ENCODE results near the gene TSTD2.

Gene TSTD2

DNA sequence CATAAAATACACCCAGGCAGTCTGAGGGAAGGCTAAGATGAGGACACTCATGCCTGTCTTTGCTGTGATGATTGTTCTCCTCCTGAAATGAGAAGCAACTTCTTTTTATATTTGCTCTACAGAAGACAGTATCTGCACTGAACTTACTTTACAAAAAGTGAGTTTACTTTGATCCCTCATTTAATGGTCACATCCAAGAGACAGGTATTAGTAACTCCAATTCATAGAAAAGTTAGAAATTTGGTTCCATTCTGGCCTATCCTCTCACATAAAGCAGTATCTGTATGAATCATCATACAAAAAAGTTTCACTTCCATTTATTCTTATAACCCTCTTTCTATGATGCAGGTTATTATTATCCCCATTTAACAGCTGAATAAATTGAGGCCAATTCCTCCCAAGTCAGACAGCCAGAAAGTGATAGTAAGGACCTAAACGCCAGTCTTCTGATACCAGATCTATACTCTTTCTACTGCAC lies 15.2 kb downstream of the TSTD2 start:
- TF ChIP-seq, protein P1, sequence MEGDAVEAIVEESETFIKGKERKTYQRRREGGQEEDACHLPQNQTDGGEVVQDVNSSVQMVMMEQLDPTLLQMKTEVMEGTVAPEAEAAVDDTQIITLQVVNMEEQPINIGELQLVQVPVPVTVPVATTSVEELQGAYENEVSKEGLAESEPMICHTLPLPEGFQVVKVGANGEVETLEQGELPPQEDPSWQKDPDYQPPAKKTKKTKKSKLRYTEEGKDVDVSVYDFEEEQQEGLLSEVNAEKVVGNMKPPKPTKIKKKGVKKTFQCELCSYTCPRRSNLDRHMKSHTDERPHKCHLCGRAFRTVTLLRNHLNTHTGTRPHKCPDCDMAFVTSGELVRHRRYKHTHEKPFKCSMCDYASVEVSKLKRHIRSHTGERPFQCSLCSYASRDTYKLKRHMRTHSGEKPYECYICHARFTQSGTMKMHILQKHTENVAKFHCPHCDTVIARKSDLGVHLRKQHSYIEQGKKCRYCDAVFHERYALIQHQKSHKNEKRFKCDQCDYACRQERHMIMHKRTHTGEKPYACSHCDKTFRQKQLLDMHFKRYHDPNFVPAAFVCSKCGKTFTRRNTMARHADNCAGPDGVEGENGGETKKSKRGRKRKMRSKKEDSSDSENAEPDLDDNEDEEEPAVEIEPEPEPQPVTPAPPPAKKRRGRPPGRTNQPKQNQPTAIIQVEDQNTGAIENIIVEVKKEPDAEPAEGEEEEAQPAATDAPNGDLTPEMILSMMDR (IDR thresholded peaks at IDR 0.05; ENCODE audit: low read depth, low read length, poor library complexity, severe bottlenecking), result no peak
- no peak for TF ChIP-seq EZH2phosphoT487 (IDR thresholded peaks at IDR 0.05; ENCODE audit: borderline replicate concordance, low read length)
- H3K27ac ChIP-seq (ENCODE audit: low read depth, low read length), result no peak overlapping the region
- no peaks in the 10 kb centered on the region; the same call in 1 of the 2 replicates for H3K79me2 ChIP-seq (ENCODE audit: control insufficient read depth, low read length)
- H3K9me3 ChIP-seq (ENCODE audit: control insufficient read depth, insufficient read depth, low read length), result no peaks in the 10 kb centered on the region
- H3K4me1 ChIP-seq (ENCODE audit: control insufficient read depth, low read length), result no peaks in the 10 kb centered on the region
- no peaks in the 10 kb centered on the region for H3K9me2 ChIP-seq (replicated peaks; ENCODE audit: control insufficient read depth, low read length)
- H3K4me2 ChIP-seq (ENCODE audit: low read length), result no peak overlapping the region
- H3K4me3 ChIP-seq (ENCODE audit: low read length), result no peak overlapping the region
- no peaks in the 10 kb centered on the region for H3K27me3 ChIP-seq (ENCODE audit: control insufficient read depth, low read length)
- H3F3A ChIP-seq (ENCODE audit: control insufficient read depth, insufficient read depth), result no peaks in the 10 kb centered on the region
- no peaks in the 10 kb centered on the region for H4K20me1 ChIP-seq (ENCODE audit: control insufficient read depth, insufficient read depth, low read depth, low read length)
- peaks cover 64% of the 10 kb centered on the region for H3K36me3 ChIP-seq (ENCODE audit: control insufficient read depth, low read length)

DNA sequence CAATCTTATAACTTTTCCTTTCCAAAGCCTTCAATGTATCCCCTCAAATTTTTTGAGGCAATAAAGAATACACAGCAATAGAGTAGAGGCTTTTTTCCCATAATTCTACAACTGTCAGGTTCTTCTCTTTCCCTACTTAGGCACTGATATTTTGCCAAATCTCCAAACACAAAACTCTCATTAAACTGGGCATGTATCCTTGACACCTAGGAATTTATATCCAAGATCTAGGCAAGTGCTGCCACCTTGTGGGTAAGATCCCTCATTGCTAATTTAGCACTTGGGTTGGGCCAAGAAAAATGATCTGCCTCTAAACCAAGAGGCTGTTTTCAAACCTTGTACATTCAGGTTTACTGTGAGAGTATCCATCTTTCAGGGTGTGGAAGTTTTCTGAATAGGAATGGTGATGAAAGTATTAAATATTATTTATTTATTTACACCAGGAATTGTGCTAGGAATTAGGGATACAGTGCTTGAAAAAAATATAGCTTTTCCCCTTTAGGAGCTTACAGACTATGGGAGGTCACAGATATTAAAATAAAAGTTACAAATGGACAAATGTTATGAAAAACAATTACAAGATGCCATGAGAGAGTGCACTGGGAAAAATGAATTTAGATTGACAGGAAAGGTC lies 17.6 kb downstream of the TSTD2 start:
- Histone ChIP-seq H3K4me1 (ENCODE audit: control insufficient read depth, low read length) (no peaks in the 10 kb centered on the region), H3K4me2 (ENCODE audit: low read length) (no peak overlapping the region), H3K9me2 (replicated peaks; ENCODE audit: control insufficient read depth, low read length) (no peaks in the 10 kb centered on the region), H3K36me3 (ENCODE audit: control insufficient read depth, low read length) (peaks cover 52% of the 10 kb centered on the region), H3K9me3 (ENCODE audit: control insufficient read depth, insufficient read depth, low read length) (no peaks in the 10 kb centered on the region), H3K27ac (ENCODE audit: low read depth, low read length) (no peak overlapping the region), H3K27me3 (ENCODE audit: control insufficient read depth, low read length) (no peaks in the 10 kb centered on the region), H3K79me2 (ENCODE audit: control insufficient read depth, low read length) (no peaks in the 10 kb centered on the region; the same call in 1 of the 2 replicates), H3F3A (ENCODE audit: control insufficient read depth, insufficient read depth) (no peaks in the 10 kb centered on the region), H3K4me3 (ENCODE audit: low read length) (no peak overlapping the region), H4K20me1 (ENCODE audit: control insufficient read depth, insufficient read depth, low read depth, low read length) (no peaks in the 10 kb centered on the region)
- TF ChIP-seq, protein P1 (IDR thresholded peaks at IDR 0.05; ENCODE audit: low read depth, low read length, poor library complexity, severe bottlenecking), result peak; percentile 74
- TF ChIP-seq EZH2phosphoT487 (IDR thresholded peaks at IDR 0.05; ENCODE audit: borderline replicate concordance, low read length), result no peak

DNA sequence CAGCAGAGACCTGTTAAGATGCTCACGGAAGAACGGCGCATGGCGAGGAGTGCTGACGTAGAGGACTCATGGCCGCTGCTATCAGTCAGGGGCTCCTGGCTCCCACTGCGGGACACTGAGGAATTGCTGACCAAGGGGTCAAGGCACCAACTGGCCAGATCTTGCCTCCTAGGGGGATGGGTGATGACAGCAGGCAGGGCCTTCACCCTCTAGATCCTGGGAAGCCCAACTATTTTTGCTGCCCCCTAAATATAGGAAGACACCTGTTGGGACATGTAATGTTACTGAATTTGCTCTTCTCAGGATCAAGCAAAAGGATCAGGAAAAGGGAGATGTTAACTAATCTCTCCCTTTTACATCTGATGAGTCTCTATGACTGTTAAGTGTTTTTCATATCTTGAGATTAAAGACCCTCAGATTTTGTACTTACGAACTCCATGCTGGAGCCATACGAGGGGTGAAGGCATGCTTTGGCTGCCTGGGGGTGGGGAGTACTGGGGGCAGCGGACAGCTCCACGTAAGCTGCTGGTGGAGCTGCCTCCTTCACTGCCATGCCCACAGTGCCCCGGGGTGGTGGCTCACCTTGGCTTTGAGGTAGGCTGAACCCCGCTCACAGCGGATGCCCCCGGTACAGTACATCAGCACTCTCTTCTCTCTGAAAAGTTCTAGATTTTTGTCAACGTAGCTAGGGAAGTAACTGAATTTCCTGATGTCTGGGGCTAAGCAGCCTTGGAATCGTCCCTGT lies 28.1 kb downstream of the TSTD2 start:
- H3K4me1 ChIP-seq (ENCODE audit: control insufficient read depth, low read length), result no peaks in the 10 kb centered on the region
- no peaks in the 10 kb centered on the region for H3K79me2 ChIP-seq (ENCODE audit: control insufficient read depth, low read length)
- no peaks in the 10 kb centered on the region for H3F3A ChIP-seq (ENCODE audit: control insufficient read depth, insufficient read depth)
- H3K4me3 ChIP-seq (ENCODE audit: low read length), result no peak overlapping the region
- no peak overlapping the region for H3K27ac ChIP-seq (ENCODE audit: low read depth, low read length)
- H3K9me2 ChIP-seq (replicated peaks; ENCODE audit: control insufficient read depth, low read length), result no peaks in the 10 kb centered on the region
- peaks cover 68% of the 10 kb centered on the region for H3K36me3 ChIP-seq (ENCODE audit: control insufficient read depth, low read length)
- no peaks in the 10 kb centered on the region for H3K27me3 ChIP-seq (ENCODE audit: control insufficient read depth, low read length)
- TF ChIP-seq, protein P1 (IDR thresholded peaks at IDR 0.05; ENCODE audit: low read depth, low read length, poor library complexity, severe bottlenecking), result no peak
- no peak for TF ChIP-seq EZH2phosphoT487 (IDR thresholded peaks at IDR 0.05; ENCODE audit: borderline replicate concordance, low read length)
- H3K4me2 ChIP-seq (ENCODE audit: low read length), result no peak overlapping the region
- H4K20me1 ChIP-seq (ENCODE audit: control insufficient read depth, insufficient read depth, low read depth, low read length), result no peaks in the 10 kb centered on the region
- H3K9me3 ChIP-seq (ENCODE audit: control insufficient read depth, insufficient read depth, low read length), result no peaks in the 10 kb centered on the region
